Tibial artery (tissue), 4 donors: Measurements from ENCODE around the gene ARHGEF7.
"Not testable (repeated sequence)": the region's sequence is repeated elsewhere in the genome, so short reads cannot be mapped to it uniquely, and the experiment has no call there.

Experiments
- DNase-seq, 2 donors: peaks; one replicate each; pipeline ENCODE4 v3.0.0-alpha.2; 2019
- H3K27ac ChIP-seq, 2 donors: fragments of 200-600 bp; sonication (generic) in 1 of 2; 1 replicate in 1 of 2; 2 replicates in 1 of 2; pipeline ENCODE4 v1.5.1; 2018 to 2019; ENCODE audit warnings: mild to moderate bottlenecking in 1 of 2
- H3K27me3 ChIP-seq, 2 donors: fragments of 200-600 bp; sonication (generic) in 1 of 2; one replicate each; pipeline versions ENCODE4 v1.5.1 to v1.6.0; 2016 to 2019
- H3K36me3 ChIP-seq, 3 donors: fragments of 200-600 bp; sonication (generic) in 2 of 3; one replicate each; pipeline ENCODE4 v1.5.1; 2016 to 2019; ENCODE audit warnings: mild to moderate bottlenecking in 2 of 3
- H3K4me1 ChIP-seq, 4 donors: fragments of 200-600 bp; sonication (generic) in 2 of 4; 1 replicate in 3 of 4; 2 replicates in 1 of 4; pipeline ENCODE4 v1.5.1; 2016 to 2019
- H3K4me3 ChIP-seq, 2 donors: fragments of 200-600 bp; sonication (generic) in 1 of 2; 1 replicate in 1 of 2; 2 replicates in 1 of 2; pipeline ENCODE4 v1.5.1; 2018 to 2019; ENCODE audit warnings: mild to moderate bottlenecking in 2 of 2
- H3K9me3 ChIP-seq, 3 donors: fragments of 200-600 bp; sonication (generic) in 1 of 3; one replicate each; pipeline ENCODE4 v1.5.1; 2016 to 2019
- CTCF ChIP-seq, 2 experiments: fragments of 200-600 bp in 1 of 2; fragments of 450-650 bp in 1 of 2; IDR thresholded peaks; one replicate each; pipeline ENCODE4 v1.5.1; 2017 to 2019; ENCODE audit warnings: antibody characterized with exemption in 2 of 2, mild to moderate bottlenecking in 1 of 2, moderate library complexity in 1 of 2
- intact Hi-C: fragments of 100-400 bp; cut with DNase I; formaldehyde crosslinking; loops from one replicate; pipeline ENCODE4 v1.15.0; 2023; ENCODE audit warnings: low total_unique reads

The ARHGEF7 gene

GRCh38 chr13:111074826-111075225 lies 40.3 kb upstream of the ARHGEF7 start:
- H3K4me3 ChIP-seq: no peak overlapping the region
- H3K36me3 ChIP-seq: no peaks in the 10 kb centered on the region
- no peak for DNase-seq
- H3K4me1 ChIP-seq: no peaks in the 10 kb centered on the region
- H3K27me3 ChIP-seq: no peaks in the 10 kb centered on the region
- H3K9me3 ChIP-seq: peaks cover 0 to 25% (median 7%) of the 10 kb centered on the region in 3 donors
- TF ChIP-seq CTCF (IDR thresholded peaks at IDR 0.05): no peak
- intact Hi-C loops: no loop called here
- H3K27ac ChIP-seq: no peak overlapping the region

GRCh38 chr13:111076155-111077013 lies 38.7 kb upstream of the ARHGEF7 start:
- Histone ChIP-seq H3K4me1 (no peaks in the 10 kb centered on the region), H3K9me3 (peaks cover 0 to 24% (median 7%) of the 10 kb centered on the region in 3 donors), H3K27me3 (no peaks in the 10 kb centered on the region), H3K36me3 (no peaks in the 10 kb centered on the region), H3K4me3 (no peak overlapping the region), H3K27ac (no peak overlapping the region)
- intact Hi-C loops: no loop called here
- no peak for TF ChIP-seq CTCF (IDR thresholded peaks at IDR 0.05)
- DNase-seq: no peak

GRCh38 chr13:111079375-111079774 lies 35.7 kb upstream of the ARHGEF7 start:
- no peak overlapping the region for H3K4me3 ChIP-seq
- intact Hi-C loops: no loop called here
- H3K27ac ChIP-seq: no peak overlapping the region
- peaks cover 0 to 14% (median 7%) of the 10 kb centered on the region in 3 donors for H3K9me3 ChIP-seq
- H3K36me3 ChIP-seq: no peaks in the 10 kb centered on the region
- no peak for TF ChIP-seq CTCF (IDR thresholded peaks at IDR 0.05)
- H3K4me1 ChIP-seq: peaks cover 0 to 7% (median 2%) of the 10 kb centered on the region in 4 donors
- DNase-seq: no peak
- H3K27me3 ChIP-seq: no peaks in the 10 kb centered on the region

GRCh38 chr13:111080642-111081041 lies 34.5 kb upstream of the ARHGEF7 start:
- peaks cover 0 to 2% (median 0%) of the 10 kb centered on the region in 3 donors for H3K9me3 ChIP-seq
- H3K36me3 ChIP-seq: no peaks in the 10 kb centered on the region
- H3K27me3 ChIP-seq: no peaks in the 10 kb centered on the region
- intact Hi-C loops: no loop called here
- H3K4me1 ChIP-seq: peaks cover 0 to 7% (median 2%) of the 10 kb centered on the region in 4 donors
- no peak overlapping the region for H3K4me3 ChIP-seq
- DNase-seq: no peak
- TF ChIP-seq CTCF (IDR thresholded peaks at IDR 0.05): no peak
- H3K27ac ChIP-seq: no peak overlapping the region

- no peak for DNase-seq
- intact Hi-C loops: no loop called here
- Histone ChIP-seq H3K4me3 (no peak overlapping the region), H3K4me1 (peaks cover 0 to 7% (median 2%) of the 10 kb centered on the region in 4 donors), H3K27me3 (no peaks in the 10 kb centered on the region), H3K36me3 (no peaks in the 10 kb centered on the region), H3K27ac (no peak overlapping the region), H3K9me3 (no peaks in the 10 kb centered on the region)
- no peak for TF ChIP-seq CTCF (IDR thresholded peaks at IDR 0.05)
These were observed 32.9 kb upstream of the ARHGEF7 start for GRCh38 chr13:111082240-111082639.

GRCh38 chr13:111082769-111083168 lies 32.3 kb upstream of the ARHGEF7 start:
- H3K4me1 ChIP-seq, DNase-seq, H3K27ac ChIP-seq, H3K36me3 ChIP-seq, intact Hi-C loops, H3K9me3 ChIP-seq, H3K27me3 ChIP-seq, H3K4me3 ChIP-seq: not testable (repeated sequence)

GRCh38 chr13:111083693-111084092 lies 31.4 kb upstream of the ARHGEF7 start:
- H3K36me3 ChIP-seq, H3K4me3 ChIP-seq, H3K4me1 ChIP-seq, intact Hi-C loops, H3K9me3 ChIP-seq, H3K27ac ChIP-seq, DNase-seq, H3K27me3 ChIP-seq: not testable (repeated sequence)
